H9 (cell line): ENCODE data around the gene PELI2. TPM values are rescaled to one million over a fixed set of nuclear protein-coding genes. Genes with fewer than 3 reads are reported as not detected.

Experiments used
- DNase-seq: peaks from one replicate; pipeline ENCODE4 v3.0.0-alpha.2; 2017
- H2AFZ ChIP-seq: one replicate; pipeline ENCODE4 v1.6.1; 2013; ENCODE audit warnings: mild to moderate bottlenecking, low read length, control low read depth, moderate library complexity
- H2AK5ac ChIP-seq: 2 replicates; pipeline ENCODE4 v1.6.1; 2013; ENCODE audit warnings: low read length, control low read depth, mixed read lengths; ENCODE audit not compliant: insufficient read length
- H2BK120ac ChIP-seq: one replicate; pipeline ENCODE4 v1.6.1; 2013; ENCODE audit warnings: low read depth, mild to moderate bottlenecking, low read length, control low read depth, inconsistent platforms; ENCODE audit not compliant: poor library complexity, severe bottlenecking
- H2BK12ac ChIP-seq: 2 replicates; pipeline ENCODE4 v1.6.1; 2013; ENCODE audit warnings: low read length, control low read depth, mixed read lengths, low read depth; ENCODE audit not compliant: insufficient read length
- H2BK15ac ChIP-seq: 2 replicates; pipeline ENCODE4 v1.6.1; 2013; ENCODE audit warnings: low read depth, low read length, control low read depth
- H2BK20ac ChIP-seq: one replicate; pipeline ENCODE4 v1.6.1; 2013; ENCODE audit warnings: low read depth, mild to moderate bottlenecking, low read length, control low read depth, inconsistent platforms; ENCODE audit not compliant: poor library complexity, severe bottlenecking
- H2BK5ac ChIP-seq: 2 replicates; pipeline ENCODE4 v1.6.1; 2013; ENCODE audit warnings: low read length, control low read depth, mixed read lengths; ENCODE audit not compliant: insufficient read length
- H3K14ac ChIP-seq: 2 replicates; pipeline ENCODE4 v1.6.1; 2013; ENCODE audit warnings: low read length, control low read depth; ENCODE audit not compliant: insufficient read depth
- H3K18ac ChIP-seq: 2 replicates; pipeline ENCODE4 v1.6.1; 2013; ENCODE audit warnings: low read depth, mild to moderate bottlenecking, mixed read lengths, low read length, control low read depth; ENCODE audit not compliant: insufficient read length
- H3K23ac ChIP-seq: 2 replicates; pipeline ENCODE4 v1.6.1; 2013; ENCODE audit warnings: low read length, control low read depth, mixed read lengths, low read depth; ENCODE audit not compliant: insufficient read length
- H3K23me2 ChIP-seq: 2 replicates; pipeline ENCODE4 v1.6.1; 2013; ENCODE audit warnings: low read depth, mild to moderate bottlenecking, mixed read lengths, low read length, control low read depth; ENCODE audit not compliant: insufficient read length, poor library complexity, severe bottlenecking
- H3K27ac ChIP-seq: 2 replicates; pipeline ENCODE4 v1.5.1; 2013; ENCODE audit warnings: low read length, control low read depth, mixed read lengths, low read depth; ENCODE audit not compliant: insufficient read length
- H3K27me3 ChIP-seq: 2 replicates; pipeline ENCODE4 v1.6.1; 2013; ENCODE audit warnings: low read length, control low read depth, inconsistent platforms; ENCODE audit not compliant: insufficient read depth
- H3K4ac ChIP-seq: 2 replicates; pipeline ENCODE4 v1.6.1; 2013; ENCODE audit warnings: low read depth, mild to moderate bottlenecking, control low read depth, inconsistent platforms, low read length, moderate library complexity
- H3K4me1 ChIP-seq: 2 replicates; pipeline ENCODE4 v1.6.1; 2013; ENCODE audit warnings: low read length, control low read depth, inconsistent platforms; ENCODE audit not compliant: insufficient read depth
- H3K4me2 ChIP-seq: 2 replicates; pipeline ENCODE4 v1.6.1; 2013; ENCODE audit warnings: low read length, control low read depth, mixed read lengths; ENCODE audit not compliant: insufficient read length, insufficient read depth
- H3K56ac ChIP-seq: 2 replicates; pipeline ENCODE4 v1.6.1; 2013; ENCODE audit warnings: low read depth, mild to moderate bottlenecking, mixed read lengths, low read length, control low read depth; ENCODE audit not compliant: insufficient read length
- H3K79me1 ChIP-seq: 2 replicates; pipeline ENCODE4 v1.6.1; 2013; ENCODE audit warnings: low read depth, mild to moderate bottlenecking, moderate library complexity, low read length, control low read depth, inconsistent platforms; ENCODE audit not compliant: insufficient read depth, poor library complexity, severe bottlenecking
- H3K79me2 ChIP-seq: 2 replicates; pipeline ENCODE4 v1.6.1; 2013; ENCODE audit warnings: low read length, control low read depth, inconsistent platforms; ENCODE audit not compliant: insufficient read depth
- H3K9ac ChIP-seq: 2 replicates; pipeline ENCODE4 v1.6.1; 2013; ENCODE audit warnings: low read length, control low read depth, mixed read lengths; ENCODE audit not compliant: insufficient read length; ENCODE audit errors: extremely low read depth
- H3K9me3 ChIP-seq: one replicate; pipeline ENCODE4 v1.6.1; 2013; ENCODE audit warnings: low read depth, low read length, inconsistent platforms; ENCODE audit not compliant: control insufficient read depth
- H3T11ph ChIP-seq: one replicate; pipeline ENCODE4 v1.6.1; 2013; ENCODE audit warnings: mild to moderate bottlenecking, low read length, control low read depth, inconsistent platforms
- H4K20me1 ChIP-seq: one replicate; pipeline ENCODE4 v1.6.1; 2013; ENCODE audit not compliant: control insufficient read depth, insufficient read length, insufficient read depth
- H4K5ac ChIP-seq: 2 replicates; pipeline ENCODE4 v1.6.1; 2013; ENCODE audit warnings: low read depth, mild to moderate bottlenecking, mixed read lengths, low read length, control low read depth; ENCODE audit not compliant: insufficient read length
- H4K8ac ChIP-seq: replicated peaks from 2 replicates; pipeline ENCODE4 v1.6.1; 2013; ENCODE audit warnings: low read length, control low read depth, mixed read lengths, low read depth; ENCODE audit not compliant: insufficient read length
- H4K91ac ChIP-seq: 2 replicates; pipeline ENCODE4 v1.6.1; 2013; ENCODE audit warnings: low read depth, mild to moderate bottlenecking, moderate library complexity, mixed read lengths, low read length, control low read depth; ENCODE audit not compliant: insufficient read length
- H3K27ac Mint-ChIP-seq, 3 experiments: 2 replicates in 2 of 3; 3 replicates in 1 of 3; pipeline ENCODE4 v1.8.0; 2020 to 2021; ENCODE audit warnings: mixed read lengths in 3 of 3, mild to moderate bottlenecking in 1 of 3, moderate library complexity in 1 of 3
- H3K27me3 Mint-ChIP-seq: 2 replicates; pipeline ENCODE4 v1.8.0; 2021; ENCODE audit warnings: low read depth, mild to moderate bottlenecking, moderate library complexity, mixed read lengths
- H3K36me3 Mint-ChIP-seq, 3 experiments: 2 replicates in 2 of 3; 3 replicates in 1 of 3; pipeline ENCODE4 v1.8.0; 2020 to 2021; ENCODE audit warnings: low read depth in 3 of 3, mixed read lengths in 3 of 3; ENCODE audit not compliant: insufficient read depth in 1 of 3
- H3K4me1 Mint-ChIP-seq, 2 experiments: 2 replicates each; pipeline ENCODE4 v1.8.0; 2020; ENCODE audit warnings: mixed read lengths in 2 of 2
- H3K4me3 Mint-ChIP-seq, 2 experiments: 2 replicates in 1 of 2; 3 replicates in 1 of 2; pipeline ENCODE4 v1.8.0; 2020 to 2021; ENCODE audit warnings: mild to moderate bottlenecking in 2 of 2, mixed read lengths in 2 of 2, moderate library complexity in 1 of 2
- H3K9me3 Mint-ChIP-seq, 2 experiments: 2 replicates in 1 of 2; 3 replicates in 1 of 2; pipeline ENCODE4 v1.8.0; 2020; ENCODE audit warnings: mild to moderate bottlenecking in 2 of 2, mixed read lengths in 2 of 2, moderate library complexity in 1 of 2
- WGBS: extraction: QIAGEN DNeasy Blood & Tissue Kit; methylation state at CpG from one replicate; pipeline ENCODE4 v1.1.7; 2013; ENCODE audit warnings: missing lambda C conversion rate, low lambda C conversion rate, mixed read lengths; ENCODE audit not compliant: insufficient read length; ENCODE audit errors: extremely low coverage; 5-methylcytosine and 5-hydroxymethylcytosine counted together
- total RNA-seq: library from RNA; stranded (reverse); gene quantifications from 2 replicates; pipeline ENCODE4 v1.2.1, GENCODE V29; 2021
- TF ChIP-seq, protein P1 (sequence below): fragments of 200-600 bp; sonication (generic); conservative IDR thresholded peaks from 3 replicates; pipeline ENCODE4 v1.8.0; 2021; ENCODE audit warnings: antibody characterized with exemption, mild to moderate bottlenecking

PELI2 gene
- total RNA-seq, 1 experiment from 2014 or later: 18.0 TPM

DNA sequence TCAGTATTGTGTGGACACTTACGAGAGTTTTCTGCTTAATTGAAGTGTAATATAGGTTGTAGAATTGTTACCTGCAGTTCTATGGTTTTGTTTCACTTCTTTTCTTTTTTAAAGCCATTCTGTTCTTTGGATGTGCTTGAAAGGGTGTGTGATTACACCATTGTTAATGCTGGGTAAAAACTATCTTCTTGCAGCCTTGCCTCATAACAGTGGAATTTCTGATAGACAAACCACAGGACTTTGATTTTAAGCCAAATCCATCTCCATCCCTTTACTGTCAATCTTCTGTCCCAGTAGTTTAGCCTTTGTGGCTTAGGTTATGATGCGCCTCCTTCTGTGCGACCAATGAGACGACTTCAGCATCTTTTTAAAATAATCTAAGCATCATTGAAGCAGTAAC lies 182.3 kb downstream of the PELI2 start:
- no CpG with 5 or more reads among the region's 4 CpGs for WGBS
- H3K27ac ChIP-seq: no peak overlapping the region
- no peaks in the 10 kb centered on the region for H3K9me3 ChIP-seq

More for the DNA sequence above, 182.3 kb downstream of the PELI2 start:
- H3K36me3 Mint-ChIP-seq: peaks cover 0 to 4% (median 0%) of the 10 kb centered on the region in 3 experiments; a peak in 3 of 7 replicates
- H3K4me3 Mint-ChIP-seq: no peak overlapping the region
- no peak overlapping the region for H2BK5ac ChIP-seq
- no peaks in the 10 kb centered on the region for H3K9me3 Mint-ChIP-seq
- DNase-seq: no peak
- H2BK15ac ChIP-seq: no peak overlapping the region
- H3K27me3 ChIP-seq: no peaks in the 10 kb centered on the region
- no peak overlapping the region for H3K27ac Mint-ChIP-seq
- no peak overlapping the region for H2BK20ac ChIP-seq
- no peak overlapping the region for H2BK120ac ChIP-seq
- H2BK12ac ChIP-seq: no peak overlapping the region
- 0 out of 4 replicates have a peak, but pooled peaks cover 0 to 2% of the 10 kb centered on the region in 2 experiments for H3K4me1 Mint-ChIP-seq
- no peaks in the 10 kb centered on the region for H3K79me1 ChIP-seq
- H3K14ac ChIP-seq: no peak overlapping the region
- H3K9ac ChIP-seq: no peak overlapping the region
- no peaks in the 10 kb centered on the region for H3K4me1 ChIP-seq
- H3K79me2 ChIP-seq: no peaks in the 10 kb centered on the region
- H3K27me3 Mint-ChIP-seq: no peaks in the 10 kb centered on the region
- no peak overlapping the region for H2AK5ac ChIP-seq
- no peak overlapping the region for H3K4me2 ChIP-seq
- TF ChIP-seq, protein P1, sequence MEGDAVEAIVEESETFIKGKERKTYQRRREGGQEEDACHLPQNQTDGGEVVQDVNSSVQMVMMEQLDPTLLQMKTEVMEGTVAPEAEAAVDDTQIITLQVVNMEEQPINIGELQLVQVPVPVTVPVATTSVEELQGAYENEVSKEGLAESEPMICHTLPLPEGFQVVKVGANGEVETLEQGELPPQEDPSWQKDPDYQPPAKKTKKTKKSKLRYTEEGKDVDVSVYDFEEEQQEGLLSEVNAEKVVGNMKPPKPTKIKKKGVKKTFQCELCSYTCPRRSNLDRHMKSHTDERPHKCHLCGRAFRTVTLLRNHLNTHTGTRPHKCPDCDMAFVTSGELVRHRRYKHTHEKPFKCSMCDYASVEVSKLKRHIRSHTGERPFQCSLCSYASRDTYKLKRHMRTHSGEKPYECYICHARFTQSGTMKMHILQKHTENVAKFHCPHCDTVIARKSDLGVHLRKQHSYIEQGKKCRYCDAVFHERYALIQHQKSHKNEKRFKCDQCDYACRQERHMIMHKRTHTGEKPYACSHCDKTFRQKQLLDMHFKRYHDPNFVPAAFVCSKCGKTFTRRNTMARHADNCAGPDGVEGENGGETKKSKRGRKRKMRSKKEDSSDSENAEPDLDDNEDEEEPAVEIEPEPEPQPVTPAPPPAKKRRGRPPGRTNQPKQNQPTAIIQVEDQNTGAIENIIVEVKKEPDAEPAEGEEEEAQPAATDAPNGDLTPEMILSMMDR: no peak
- H4K8ac ChIP-seq: no peak overlapping the region
- H3K23me2 ChIP-seq: no peaks in the 10 kb centered on the region
- H3T11ph ChIP-seq: no peak overlapping the region
- H4K5ac ChIP-seq: no peak overlapping the region
- no peak overlapping the region for H2AFZ ChIP-seq
- H3K4ac ChIP-seq: no peak overlapping the region
- H4K91ac ChIP-seq: no peak overlapping the region
- no peaks in the 10 kb centered on the region for H4K20me1 ChIP-seq
- H3K56ac ChIP-seq: no peak overlapping the region
- no peak overlapping the region for H3K18ac ChIP-seq
- H3K23ac ChIP-seq: no peak overlapping the region
